ENCODE measurements around the gene TRIM51.
"Not testable (repeated sequence)": the region's sequence is repeated elsewhere in the genome, so short reads cannot be mapped to it uniquely, and the experiment has no call there.

DNA sequence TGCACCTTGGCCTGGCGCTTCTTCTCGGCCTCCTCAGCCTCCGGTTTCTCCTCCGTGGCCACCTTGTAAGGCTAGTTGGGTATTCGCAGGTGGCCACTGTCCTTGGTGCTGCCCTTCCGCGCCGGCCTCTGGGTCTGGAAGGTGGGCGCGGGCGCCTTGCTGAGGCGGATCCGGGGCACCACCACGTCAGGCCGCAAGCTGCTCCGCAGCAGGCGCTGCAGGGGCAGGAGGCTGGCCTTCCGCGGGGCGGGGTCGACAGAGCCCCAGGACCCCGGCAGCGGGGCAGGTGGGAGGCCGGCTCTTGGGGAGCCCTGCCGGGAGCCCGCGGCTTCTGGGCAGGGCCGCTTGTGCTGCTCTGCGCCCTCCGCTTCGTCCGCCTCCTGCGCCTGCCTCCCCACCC lies 10.4 kb upstream of the TRIM51 start:
- TF ChIP-seq NFRKB (IDR thresholded peaks at IDR 0.05); FOXA1 (IDR thresholded peaks at IDR 0.05); HDGF (IDR thresholded peaks at IDR 0.05; ENCODE audit: borderline replicate concordance); SUZ12 (IDR thresholded peaks at IDR 0.05); CTBP1 (IDR thresholded peaks at IDR 0.05; ENCODE audit: borderline replicate concordance); SP1 (IDR thresholded peaks at IDR 0.05); FOXM1 (IDR thresholded peaks at IDR 0.05; ENCODE audit: borderline replicate concordance); PKNOX1 (IDR thresholded peaks at IDR 0.05); ZNF384 (IDR thresholded peaks at IDR 0.05); FOXK2 (IDR thresholded peaks at IDR 0.05); LEF1 (IDR thresholded peaks at IDR 0.05; ENCODE audit: borderline replicate concordance); TARDBP (IDR thresholded peaks at IDR 0.05); BHLHE40 (IDR thresholded peaks at IDR 0.05; ENCODE audit: borderline replicate concordance): not testable (repeated sequence)
